Measurements from ENCODE around the gene NDRG2. TPM values are rescaled to one million over a fixed set of nuclear protein-coding genes. Genes with fewer than 3 reads are reported as not detected.
"Not testable (repeated sequence)": the region's sequence is repeated elsewhere in the genome, so short reads cannot be mapped to it uniquely, and the experiment has no call there.

NDRG2 gene
- total RNA-seq, 1 donor from 2014 or later: 398 TPM

DNA sequence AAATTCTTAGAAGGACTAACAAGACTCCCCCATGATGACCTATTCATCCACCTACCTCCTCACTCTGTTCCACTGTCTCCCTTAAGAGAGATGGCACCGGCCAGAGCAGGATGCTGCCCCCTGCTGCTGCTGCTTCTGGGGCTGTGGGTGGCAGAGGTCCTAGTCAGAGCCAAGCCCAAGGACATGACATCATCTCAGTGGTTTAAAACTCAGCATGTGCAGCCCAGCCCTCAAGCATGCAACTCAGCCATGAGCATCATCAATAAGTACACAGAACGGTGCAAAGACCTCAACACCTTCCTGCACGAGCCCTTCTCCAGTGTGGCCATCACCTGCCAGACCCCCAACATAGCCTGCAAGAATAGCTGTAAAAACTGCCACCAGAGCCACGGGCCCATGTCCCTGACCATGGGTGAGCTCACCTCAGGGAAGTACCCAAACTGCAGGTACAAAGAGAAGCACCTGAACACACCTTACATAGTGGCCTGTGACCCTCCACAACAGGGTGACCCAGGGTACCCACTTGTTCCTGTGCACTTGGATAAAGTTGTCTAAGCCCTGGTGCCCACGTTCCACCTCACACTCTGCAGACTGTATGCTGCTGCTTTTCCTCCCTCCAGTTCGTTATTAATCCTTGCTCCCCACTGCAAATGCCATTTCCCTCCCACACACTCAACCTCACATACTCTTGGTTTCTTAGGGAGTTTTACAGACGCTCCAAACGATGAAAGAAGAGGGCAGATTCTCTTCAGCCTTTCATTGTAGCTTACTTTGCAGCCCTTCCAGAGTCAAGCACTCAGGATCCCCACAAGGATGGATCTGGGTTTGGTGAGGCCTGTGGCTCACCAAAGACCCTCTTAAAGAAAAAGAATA, 33.2 kb upstream of the NDRG2 start, which contains the start of gene RNASE8:
Gene RNASE8 (plus strand): TSS at position 20 of the 873 bp plus-strand sequence. CDS start 71 bp downstream, at position 91.
- ATAC-seq (no peak), DNase-seq (ENCODE audit: low spot score) (no peak)
- intact Hi-C loops (cut with DNase I): no loop called here

DNA sequence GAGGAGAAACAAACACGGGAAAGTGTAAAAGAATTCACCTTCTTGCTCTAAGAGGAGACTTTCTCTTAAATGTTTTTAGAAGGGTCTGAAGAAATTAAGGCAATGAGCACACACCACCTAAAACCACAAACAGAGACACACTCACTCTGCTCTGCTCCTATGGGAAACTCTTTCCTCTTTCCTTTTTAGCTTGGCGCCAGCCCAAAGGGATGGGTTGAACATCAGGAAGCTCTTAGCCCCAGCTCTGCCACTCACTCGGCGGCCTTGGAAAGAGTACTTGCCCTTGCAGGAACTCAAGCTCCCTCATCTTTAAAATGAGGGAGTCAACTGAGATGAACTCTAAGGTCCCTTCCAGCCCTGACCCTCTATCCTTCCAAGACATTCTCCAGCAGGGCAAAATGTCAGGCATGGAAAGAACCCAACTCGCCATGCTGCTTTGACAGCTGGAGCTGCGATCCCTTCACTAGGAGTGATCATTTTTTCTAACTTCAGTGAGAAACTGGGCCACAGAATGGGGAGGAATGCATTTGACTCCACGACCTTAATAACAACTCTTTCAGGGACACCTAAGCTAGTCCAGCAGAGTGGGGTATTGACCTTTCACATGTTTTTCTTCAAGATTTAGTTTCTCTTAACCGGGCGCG, 31.8 kb upstream of the NDRG2 start:
- ATAC-seq (peak; percentile 86), DNase-seq (ENCODE audit: low spot score) (peak; percentile 78)
- intact Hi-C loops (cut with DNase I): no loop called here

DNA sequence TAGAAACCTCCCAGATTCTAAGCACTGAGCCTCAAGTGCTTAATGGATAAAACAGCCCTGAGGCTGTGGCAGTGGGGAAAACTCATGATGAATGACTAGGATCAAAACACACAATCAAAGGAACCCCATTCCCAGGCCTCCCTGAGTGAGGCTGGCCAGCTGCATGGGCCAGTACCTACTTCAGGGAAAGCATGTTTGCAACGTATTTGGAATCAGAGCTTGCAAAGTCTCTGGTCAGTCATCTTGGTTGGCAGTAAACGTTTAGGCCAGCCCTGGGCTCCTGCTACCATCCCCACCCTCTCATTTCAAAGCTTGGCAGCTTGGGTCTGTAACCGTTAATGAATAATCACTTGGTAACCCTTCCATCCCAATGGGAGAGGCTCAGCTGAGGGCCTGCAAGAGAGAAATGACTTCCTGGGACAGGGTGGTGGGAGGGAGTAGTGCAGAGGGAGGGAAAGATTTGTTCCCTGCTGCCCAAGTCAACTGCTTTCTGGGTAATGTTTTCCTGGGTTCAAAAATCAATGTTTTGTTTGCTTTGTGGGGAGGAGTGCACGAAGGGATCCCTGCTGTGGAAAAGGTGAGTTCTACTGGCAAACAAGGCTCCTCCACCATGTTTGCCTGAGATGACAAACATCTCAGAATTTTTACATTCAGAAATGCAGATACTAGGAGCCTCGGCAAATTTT, 30.7 kb upstream of the NDRG2 start:
- DNase-seq (ENCODE audit: low spot score) (no peak), ATAC-seq (no peak)
- intact Hi-C loops (cut with DNase I): no loop called here

DNA sequence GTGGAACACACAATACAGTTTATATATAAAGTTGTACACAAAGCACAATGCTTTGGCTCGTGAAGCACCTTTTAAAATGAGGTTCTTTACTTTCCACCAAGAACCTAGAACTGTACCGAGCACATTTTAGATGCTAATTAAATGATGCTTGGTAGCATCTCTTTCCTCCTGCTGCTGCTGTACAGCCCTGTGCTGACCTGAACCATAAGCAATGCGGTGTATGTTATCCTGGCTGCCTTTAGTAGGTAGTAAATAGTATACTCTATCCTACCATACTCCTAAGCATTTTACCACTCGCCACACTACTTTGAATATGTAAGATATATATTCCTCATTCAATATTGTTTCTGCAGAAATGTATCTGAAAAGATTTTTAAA, 29.9 kb upstream of the NDRG2 start:
- intact Hi-C loops (cut with DNase I): no loop called here
- ATAC-seq (no peak), DNase-seq (ENCODE audit: low spot score) (no peak)

DNA sequence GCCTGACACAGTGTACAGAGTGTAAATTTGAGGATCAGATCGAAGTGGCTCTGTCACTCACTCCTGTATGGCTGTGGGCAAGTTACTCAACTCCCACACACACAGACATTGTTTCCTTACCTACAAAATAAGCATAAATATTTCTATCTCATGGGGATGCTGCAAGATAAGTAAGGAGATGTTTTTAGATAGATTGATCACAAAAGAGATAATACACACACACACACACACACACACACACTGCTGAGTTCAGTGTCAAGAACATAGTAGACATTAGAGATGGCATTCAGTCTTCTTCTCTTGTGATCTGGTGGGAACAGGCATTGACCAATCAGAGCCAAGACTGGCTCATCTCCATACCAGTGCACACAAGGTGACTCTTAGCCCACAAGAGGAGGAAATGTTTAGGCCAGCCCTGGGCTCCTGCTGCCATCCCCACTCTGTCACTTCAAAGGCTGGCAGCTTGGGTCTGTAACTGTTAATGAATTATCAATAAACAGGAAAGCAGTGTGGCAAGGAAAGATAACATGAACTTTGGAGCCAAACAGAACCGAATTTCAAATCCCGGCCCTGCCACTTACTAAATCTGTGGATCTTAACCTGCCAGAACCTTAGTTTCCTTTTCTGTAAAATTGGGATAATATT, 29.4 kb upstream of the NDRG2 start:
- no peak for ATAC-seq
- intact Hi-C loops (cut with DNase I): no loop called here
- no peak for DNase-seq (ENCODE audit: low spot score)

DNA sequence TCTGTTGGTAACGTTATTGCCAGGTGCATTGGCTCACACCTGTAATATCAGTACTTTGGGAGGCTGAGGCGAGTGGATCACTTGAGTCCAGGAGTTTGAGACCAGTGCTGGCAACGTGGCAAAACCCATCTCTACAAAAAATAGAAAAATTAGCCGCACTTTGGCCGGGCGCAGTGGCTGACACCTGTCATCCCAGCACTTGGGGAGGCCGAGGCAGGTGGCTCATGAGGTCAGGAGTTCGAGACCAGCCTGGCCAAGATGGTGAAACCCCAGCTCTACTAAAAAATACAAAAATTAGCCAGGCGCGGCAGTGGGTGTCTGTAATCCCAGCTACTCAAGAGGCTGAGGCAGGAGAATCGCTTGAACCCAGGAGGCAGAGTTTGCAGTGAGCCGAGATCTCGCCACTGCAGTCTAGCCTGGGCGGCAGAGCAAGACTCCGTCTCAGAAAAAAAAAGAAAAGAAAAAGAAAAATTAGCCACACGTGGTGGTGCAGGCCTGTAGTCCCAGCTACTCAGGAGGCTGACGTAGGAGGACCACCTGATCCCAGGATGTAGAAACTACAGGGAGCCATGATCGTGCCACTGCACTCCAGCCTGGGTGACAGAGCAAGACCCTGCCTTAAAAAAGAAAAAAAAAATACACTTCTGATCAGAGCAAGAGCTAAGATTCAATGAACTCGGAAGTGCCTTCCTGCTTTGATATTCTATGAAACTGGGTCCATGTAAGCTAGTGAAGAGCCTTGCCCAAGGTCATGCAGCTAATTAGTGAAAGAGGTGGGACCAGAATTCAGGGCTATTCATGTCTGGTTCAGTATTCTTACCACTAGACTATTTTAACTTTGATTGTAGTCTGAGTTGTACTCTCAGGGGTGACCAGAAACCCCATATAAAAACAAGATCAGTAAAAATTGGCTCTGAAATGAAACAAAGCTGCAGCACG, 28.6 kb upstream of the NDRG2 start:
- ATAC-seq (no peak), DNase-seq (ENCODE audit: low spot score) (no peak)
- intact Hi-C loops (cut with DNase I): no loop called here

DNA sequence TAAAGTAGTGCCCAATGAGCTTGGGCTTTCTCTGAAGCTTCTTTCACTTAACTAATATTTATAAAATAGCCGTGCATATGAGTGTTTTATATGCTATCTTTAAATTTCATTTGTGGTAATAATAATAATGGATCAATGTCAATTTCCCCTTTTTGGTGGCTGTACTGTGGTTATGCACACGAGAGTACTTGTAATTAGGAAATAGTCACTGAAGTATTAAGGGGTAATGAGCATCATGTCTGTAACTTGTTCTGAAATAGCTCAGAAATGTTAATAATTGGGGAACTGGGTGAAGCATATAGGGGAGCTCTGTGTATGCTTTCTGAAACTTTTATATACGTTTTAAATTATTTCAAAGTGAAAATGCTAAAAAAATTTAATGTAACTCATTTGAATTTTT, 25.7 kb upstream of the NDRG2 start:
- DNase-seq (ENCODE audit: low spot score): no peak
- intact Hi-C loops (cut with DNase I): no loop called here
- no peak for ATAC-seq

DNA sequence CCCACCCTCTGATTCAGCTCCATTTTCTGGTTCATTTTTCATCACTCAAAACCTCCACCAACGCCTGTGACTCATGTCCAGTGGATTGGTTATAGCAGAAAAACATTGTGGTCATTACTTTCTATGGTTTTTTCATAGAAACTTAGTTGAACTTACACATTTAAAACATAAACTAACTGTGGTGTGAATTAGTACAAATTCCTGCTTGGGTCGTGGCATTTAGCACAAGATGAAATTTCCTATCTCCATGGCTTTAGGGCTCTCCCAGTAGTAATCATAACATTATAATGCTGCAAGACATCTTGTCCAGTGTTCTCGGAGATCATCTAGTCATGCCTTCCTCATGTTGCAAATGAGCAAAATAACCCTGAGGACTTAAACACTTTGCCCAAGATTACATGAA, 24.4 kb upstream of the NDRG2 start:
- ATAC-seq: no peak
- intact Hi-C loops (cut with DNase I): no loop called here
- no peak for DNase-seq (ENCODE audit: low spot score)

DNA sequence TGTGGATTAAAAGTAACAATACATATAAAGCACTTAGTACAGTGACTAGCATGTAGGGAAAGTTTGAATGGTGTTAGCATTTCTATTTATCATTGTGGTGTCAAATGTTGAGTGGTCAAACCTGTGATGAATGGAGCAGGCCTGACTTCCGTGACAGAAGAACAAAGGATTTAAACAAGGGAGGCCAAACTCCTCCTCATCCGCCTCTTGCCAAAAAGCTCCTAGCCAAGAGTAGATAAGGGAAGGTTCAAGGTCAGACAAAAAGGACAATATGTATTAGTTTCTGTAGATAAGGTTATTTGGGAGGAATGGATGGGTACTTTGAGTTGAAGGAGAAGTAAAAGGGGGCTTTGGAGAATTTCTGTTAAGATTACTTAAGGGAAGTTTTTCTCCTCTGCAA, 23.8 kb upstream of the NDRG2 start:
- ATAC-seq: no peak
- intact Hi-C loops (cut with DNase I): no loop called here
- DNase-seq (ENCODE audit: low spot score): no peak

DNA sequence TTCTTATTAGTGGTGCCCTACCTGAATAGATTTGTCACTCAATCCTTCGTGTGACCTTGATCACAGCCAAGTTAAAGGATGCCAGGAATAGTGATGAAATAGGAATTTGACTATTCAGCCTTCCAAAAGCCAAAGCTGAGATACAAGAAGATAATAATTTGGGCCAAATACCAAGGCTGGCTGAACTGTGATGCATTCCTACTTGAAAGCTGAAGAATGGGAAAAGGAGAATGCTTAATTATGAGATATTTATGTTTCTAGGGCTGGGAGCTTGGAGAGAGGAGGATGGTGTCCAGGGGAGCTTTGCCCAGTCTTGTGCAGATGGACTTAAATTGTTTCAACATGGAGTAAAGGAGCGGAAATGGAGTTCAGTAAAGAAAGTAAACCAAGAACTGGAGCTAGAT, 22.5 kb upstream of the NDRG2 start:
- ATAC-seq (no peak), DNase-seq (ENCODE audit: low spot score) (no peak)
- intact Hi-C loops (cut with DNase I): no loop called here

DNA sequence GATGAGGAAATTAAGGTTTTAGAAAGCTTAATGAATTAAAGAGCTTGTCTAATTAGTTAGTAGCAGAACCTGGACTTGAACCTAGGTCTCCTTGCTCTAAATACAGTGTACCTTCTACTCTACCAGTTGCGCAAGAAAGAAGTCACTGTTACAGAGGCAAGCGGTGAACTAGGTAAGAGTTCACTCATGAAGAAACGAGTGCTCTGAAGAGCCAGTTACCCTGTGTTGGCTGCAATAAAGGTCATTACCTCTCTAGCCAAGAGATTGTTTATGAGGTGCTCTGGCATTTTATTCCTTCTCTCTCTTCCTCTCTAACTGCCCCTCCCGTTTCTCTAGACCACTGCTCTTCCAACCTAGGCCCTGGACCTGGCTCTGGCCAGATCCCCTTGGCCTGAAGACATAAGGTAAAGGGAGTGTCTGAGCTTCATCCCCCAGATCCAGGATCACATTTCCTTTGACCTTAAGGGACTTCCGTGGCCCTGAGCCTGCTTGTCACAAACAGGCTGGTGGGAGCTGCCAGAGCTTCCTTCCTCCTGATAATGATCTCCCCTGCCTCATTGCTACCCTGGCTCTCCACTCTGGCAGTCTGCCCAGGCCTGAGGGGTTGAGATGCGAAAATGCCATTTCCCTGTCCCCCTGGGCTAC, 19.2 kb upstream of the NDRG2 start:
- ATAC-seq (no peak), DNase-seq (ENCODE audit: low spot score) (no peak)
- intact Hi-C loops (cut with DNase I): no loop called here

DNA sequence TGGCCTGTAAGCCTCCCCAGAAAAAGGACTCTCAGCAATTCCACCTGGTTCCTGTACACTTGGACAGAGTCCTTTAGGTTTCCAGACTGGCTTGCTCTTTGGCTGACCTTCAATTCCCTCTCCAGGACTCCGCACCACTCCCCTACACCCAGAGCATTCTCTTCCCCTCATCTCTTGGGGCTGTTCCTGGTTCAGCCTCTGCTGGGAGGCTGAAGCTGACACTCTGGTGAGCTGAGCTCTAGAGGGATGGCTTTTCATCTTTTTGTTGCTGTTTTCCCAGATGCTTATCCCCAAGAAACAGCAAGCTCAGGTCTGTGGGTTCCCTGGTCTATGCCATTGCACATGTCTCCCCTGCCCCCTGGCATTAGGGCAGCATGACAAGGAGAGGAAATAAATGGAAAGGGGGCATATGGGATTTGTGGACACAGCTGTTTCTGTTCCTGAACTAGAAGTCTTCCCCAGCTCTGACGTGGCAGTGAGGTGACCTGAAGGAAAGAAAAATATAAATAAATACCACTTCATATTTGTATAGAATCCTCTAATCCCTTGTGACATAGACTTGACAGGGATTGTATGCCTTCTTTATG, 18.6 kb upstream of the NDRG2 start:
- DNase-seq (ENCODE audit: low spot score) (no peak), ATAC-seq (no peak)
- intact Hi-C loops (cut with DNase I): no loop called here

DNA sequence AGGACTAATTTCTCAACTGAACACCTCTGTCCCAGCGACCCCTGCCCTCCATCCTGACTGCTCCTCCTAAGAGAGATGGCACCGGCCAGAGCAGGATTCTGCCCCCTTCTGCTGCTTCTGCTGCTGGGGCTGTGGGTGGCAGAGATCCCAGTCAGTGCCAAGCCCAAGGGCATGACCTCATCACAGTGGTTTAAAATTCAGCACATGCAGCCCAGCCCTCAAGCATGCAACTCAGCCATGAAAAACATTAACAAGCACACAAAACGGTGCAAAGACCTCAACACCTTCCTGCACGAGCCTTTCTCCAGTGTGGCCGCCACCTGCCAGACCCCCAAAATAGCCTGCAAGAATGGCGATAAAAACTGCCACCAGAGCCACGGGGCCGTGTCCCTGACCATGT, 18.1 kb upstream of the NDRG2 start:
- DNase-seq (ENCODE audit: low spot score) (no peak), ATAC-seq (no peak)
- intact Hi-C loops (cut with DNase I): no loop called here

DNA sequence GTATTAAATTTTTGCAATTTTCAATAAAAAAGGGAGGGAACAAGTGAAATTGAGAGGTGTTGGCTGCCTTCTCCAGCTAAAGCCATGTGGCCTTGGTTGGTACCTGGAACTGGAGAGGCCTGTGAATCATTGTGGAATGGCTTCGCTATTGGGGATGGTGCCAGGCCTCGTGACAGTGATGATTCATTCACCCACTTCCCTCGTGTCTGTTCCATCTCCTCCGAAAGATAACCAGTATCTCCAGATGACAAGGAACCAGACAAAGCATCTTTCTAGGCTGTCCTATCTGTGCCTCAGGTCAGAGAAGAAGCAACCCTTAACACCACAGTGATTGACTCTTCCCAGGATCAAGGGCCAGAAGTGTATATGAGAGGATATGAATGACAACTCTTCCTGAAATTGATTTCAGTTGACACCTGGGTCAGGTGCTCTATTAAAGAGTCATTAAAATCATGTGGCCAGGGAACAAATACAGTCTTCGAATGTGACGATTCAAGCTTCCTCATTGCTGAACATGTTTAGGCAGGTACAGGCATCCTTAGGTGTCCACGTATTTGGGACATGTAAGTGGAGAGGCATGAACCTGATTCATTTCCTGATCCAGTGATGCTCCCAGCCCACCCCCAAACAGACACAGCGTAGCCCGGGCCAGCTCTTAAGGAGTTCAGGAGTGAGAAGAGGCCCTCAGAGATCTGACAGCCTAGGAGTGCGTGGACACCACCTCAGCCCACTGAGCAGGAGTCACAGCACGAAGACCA, 17.0 kb upstream of the NDRG2 start, which contains the start of gene RNASE7:
Gene RNASE7 (plus strand): TSS at position 687 of the 758 bp plus-strand sequence. CDS start 631 bp downstream, outside the sequence.
- ATAC-seq: no peak
- no peak for DNase-seq (ENCODE audit: low spot score)
- intact Hi-C loops (cut with DNase I): no loop called here

DNA sequence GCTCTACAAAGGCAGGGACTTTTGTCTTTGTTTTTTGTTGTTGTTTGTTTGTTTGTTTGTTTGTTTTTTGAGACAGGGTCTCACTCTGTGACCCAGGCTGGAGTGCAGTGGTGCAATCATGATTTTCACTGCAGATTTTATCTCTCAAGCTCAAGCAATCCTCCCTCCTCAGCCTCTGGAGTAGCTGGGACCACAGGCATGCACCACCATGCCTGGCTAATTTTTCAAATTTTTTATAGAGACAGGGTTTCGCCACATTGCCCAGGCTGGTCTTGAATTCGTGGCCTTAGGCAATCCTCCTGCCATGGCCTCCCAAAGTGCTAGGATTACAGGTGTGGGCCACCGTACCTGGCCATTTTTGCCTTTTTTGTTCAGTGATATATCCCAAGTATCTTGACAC, 16.1 kb upstream of the NDRG2 start:
- ATAC-seq; intact Hi-C loops (cut with DNase I); DNase-seq (ENCODE audit: low spot score): not testable (repeated sequence)

DNA sequence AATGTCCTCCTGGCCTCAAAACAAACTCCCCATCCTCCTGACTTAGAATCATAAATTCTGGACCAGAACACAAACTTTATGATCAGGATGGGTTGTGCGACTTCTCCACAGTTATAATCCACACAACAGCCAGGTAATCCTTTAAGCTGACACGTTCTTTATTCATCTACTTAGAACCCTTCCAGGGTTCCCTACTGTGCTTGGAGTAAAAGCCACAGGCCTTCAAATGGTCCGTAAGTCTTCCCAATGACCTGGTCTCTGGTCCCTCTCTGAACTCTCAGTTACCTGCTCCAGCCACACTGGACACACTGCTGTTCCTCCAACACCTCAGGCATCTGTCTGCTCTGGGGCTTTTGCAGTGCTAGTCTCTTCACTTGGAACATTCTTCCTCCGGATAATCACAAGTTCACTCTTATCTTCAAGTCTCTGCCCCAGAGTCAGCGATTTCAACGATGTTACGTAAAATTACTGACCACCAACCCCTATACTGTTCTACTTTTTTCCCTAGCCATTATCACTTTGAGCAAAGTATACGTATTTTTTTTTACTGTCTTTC, 15.6 kb upstream of the NDRG2 start:
- no peak for DNase-seq (ENCODE audit: low spot score)
- no peak for ATAC-seq
- intact Hi-C loops (cut with DNase I): no loop called here

All from sciatic nerve (tissue), 2 donors.